Cardiac fibroblast (primary cell): ENCODE measurements around the gene KCNJ1.

ENCODE experiments used
- DNase-seq, 2 donors: peaks; one replicate each; pipeline versions ENCODE4 v3.0.0 to v3.0.0-alpha.2; 2010; ENCODE audit warnings: low read depth in 2 of 2
- H3K4me3 ChIP-seq, 2 donors: replicated peaks in 1 of 2; 1 replicate in 1 of 2; 2 replicates in 1 of 2; pipeline ENCODE4 v1.5.1; 2011; ENCODE audit warnings: low read depth in 2 of 2, low read length in 2 of 2, mild to moderate bottlenecking in 2 of 2, moderate library complexity in 1 of 2
- CTCF ChIP-seq: IDR thresholded peaks from one replicate; pipeline ENCODE4 v1.5.1; 2011; ENCODE audit warnings: low read depth, mild to moderate bottlenecking, low read length, inconsistent platforms

Gene KCNJ1

GRCh38 chr11:128867277-128867676 is at the start of gene KCNJ1:
Gene KCNJ1 (minus strand): TSS chr11:128867296. CDS start chr11:128840243, 27,053 bp downstream.
- DNase-seq, result no peak
- no peak within 1 kb of the TSS for H3K4me3 ChIP-seq
- TF ChIP-seq CTCF, result no peak

- no peak for DNase-seq
- TF ChIP-seq CTCF, result no peak
- no peak overlapping the region for H3K4me3 ChIP-seq
Measured at GRCh38 chr11:128916681-128917080, 49.6 kb upstream of the KCNJ1 start.

DNA sequence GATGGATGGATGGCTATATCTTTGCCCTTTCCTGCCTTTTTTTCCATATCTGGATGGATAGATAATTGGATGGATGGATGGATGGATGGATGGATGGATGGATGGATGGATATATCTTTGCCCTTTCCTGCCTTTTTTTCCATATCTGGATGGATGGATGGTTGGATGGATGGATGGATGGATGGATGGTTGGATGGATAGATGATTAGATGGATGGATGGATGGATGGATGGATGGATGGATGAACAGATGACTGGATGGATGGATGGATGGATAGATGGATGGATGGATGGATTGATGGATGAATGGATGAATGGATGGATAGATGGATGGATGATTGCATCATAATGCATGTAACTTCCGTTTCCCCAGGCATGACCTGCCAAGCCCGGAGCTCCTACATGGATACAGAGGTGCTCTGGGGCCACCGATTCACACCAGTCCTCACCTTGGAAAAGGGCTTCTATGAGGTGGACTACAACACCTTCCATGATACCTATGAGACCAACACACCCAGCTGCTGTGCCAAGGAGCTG is 49.0 kb upstream of the KCNJ1 start:
- no peak for TF ChIP-seq CTCF
- no peak overlapping the region for H3K4me3 ChIP-seq
- DNase-seq, result no peak

DNA sequence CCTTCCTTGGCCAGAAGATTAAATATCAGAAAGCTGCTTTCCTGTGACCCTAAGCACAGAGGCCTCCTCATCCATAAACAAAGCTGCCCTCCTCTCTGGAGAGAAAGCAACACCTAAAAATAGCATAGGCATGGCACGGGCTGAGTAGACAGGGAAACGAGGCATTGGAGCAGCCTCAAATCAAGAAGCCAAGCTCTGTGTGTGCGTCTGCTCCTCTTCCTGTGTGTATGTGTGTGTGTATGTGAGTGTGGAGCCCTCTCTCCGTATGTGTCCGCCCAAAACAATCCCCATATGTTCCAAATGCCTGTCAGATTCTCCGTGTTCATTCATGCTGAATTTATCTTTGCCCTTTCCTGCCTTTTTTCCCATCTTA is 48.0 kb upstream of the KCNJ1 start:
- no peak overlapping the region for H3K4me3 ChIP-seq
- TF ChIP-seq CTCF, result no peak
- DNase-seq, result no peak

DNA sequence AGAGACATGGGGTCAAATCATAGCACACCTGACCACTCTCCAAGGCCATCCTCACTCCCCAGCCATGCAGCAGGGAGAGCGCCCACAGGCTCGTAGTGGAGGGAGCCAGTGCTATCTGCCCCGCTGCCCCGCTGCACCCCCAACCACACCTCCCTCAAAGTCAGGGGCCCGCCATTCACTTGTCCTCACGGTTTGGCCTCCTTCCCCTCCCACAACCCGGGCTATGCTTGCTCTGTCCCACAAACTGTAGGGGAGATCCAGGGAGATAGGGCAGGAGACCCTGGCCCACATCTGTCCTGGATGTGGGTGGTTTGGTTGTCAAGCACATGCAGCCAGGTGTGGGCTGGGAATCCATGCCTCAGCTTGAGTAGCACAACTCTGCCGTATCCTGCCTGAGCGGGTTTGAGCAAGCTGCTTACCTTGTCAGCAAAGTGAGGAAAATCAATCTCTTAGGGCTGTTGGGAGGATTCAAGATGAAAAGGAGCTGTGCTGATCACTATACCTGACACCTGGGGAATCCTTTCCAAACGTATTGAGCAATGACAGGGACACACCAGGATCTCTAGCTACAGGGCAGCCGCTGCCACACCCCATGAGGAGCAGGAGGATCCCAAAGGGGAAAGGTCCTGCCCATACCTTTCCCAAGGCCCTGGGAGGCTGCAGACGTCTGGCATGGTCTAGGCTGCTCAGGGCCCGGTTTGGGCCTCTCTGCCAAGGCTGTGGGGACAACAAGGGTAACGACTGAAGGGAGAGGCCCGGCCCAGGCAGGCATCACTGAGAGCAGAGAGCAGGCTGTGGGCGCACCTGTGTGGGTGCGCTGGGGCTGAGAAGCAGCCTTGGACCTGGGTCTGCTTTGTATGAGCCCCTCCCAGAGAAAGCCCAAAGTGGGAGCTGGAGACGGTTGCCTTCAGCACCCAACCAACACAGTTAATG is 47.4 kb upstream of the KCNJ1 start:
- no peak for TF ChIP-seq CTCF
- no peak for DNase-seq

GRCh38 chr11:128913806-128914205 is 46.7 kb upstream of the KCNJ1 start:
- H3K4me3 ChIP-seq, result no peak overlapping the region
- no peak for TF ChIP-seq CTCF
- no peak for DNase-seq

More for the DNA sequence above, 47.4 kb upstream of the KCNJ1 start:
- H3K4me3 ChIP-seq, result no peak overlapping the region
